Liver (tissue), 9 donors: ENCODE measurements around the gene FAM13A. TPM values are rescaled to one million over a fixed set of nuclear protein-coding genes. Genes with fewer than 3 reads are reported as not detected.

Experiments
- DNase-seq: peaks from one replicate; pipeline ENCODE4 v3.0.0-alpha.2; 2017; ENCODE audit warnings: low spot score
- H3K27ac ChIP-seq, 2 donors: one replicate each; pipeline ENCODE4 v1.7.0; 2013; ENCODE audit warnings: inconsistent platforms in 2 of 2, low read length in 2 of 2, control low read depth in 1 of 2, low read depth in 1 of 2, mild to moderate bottlenecking in 1 of 2
- H3K27me3 ChIP-seq, 4 donors: one replicate each; pipeline versions ENCODE4 v1.6.1 to v1.7.0; 2013; ENCODE audit warnings: low read length in 3 of 4, inconsistent platforms in 1 of 4, mild to moderate bottlenecking in 1 of 4, moderate library complexity in 1 of 4; ENCODE audit not compliant: control insufficient read depth in 4 of 4, insufficient read depth in 4 of 4
- H3K36me3 ChIP-seq, 4 donors: one replicate each; pipeline versions ENCODE4 v1.6.1 to v1.7.0; 2013; ENCODE audit warnings: low read length in 3 of 4, mild to moderate bottlenecking in 3 of 4, low read depth in 1 of 4, moderate library complexity in 1 of 4; ENCODE audit not compliant: control insufficient read depth in 4 of 4, insufficient read depth in 3 of 4
- H3K4me1 ChIP-seq, 4 donors: one replicate each; pipeline versions ENCODE4 v1.6.1 to v1.7.0; 2013; ENCODE audit warnings: low read length in 3 of 4, mild to moderate bottlenecking in 3 of 4, moderate library complexity in 1 of 4; ENCODE audit not compliant: control insufficient read depth in 4 of 4, insufficient read depth in 4 of 4
- H3K4me3 ChIP-seq, 3 donors: one replicate each; pipeline versions ENCODE4 v1.6.1 to v1.7.0; 2013; ENCODE audit warnings: low read length in 3 of 3, control low read depth in 1 of 3, low read depth in 1 of 3, mild to moderate bottlenecking in 1 of 3
- H3K9ac ChIP-seq, 2 donors: one replicate each; pipeline ENCODE4 v1.7.0; 2013; ENCODE audit warnings: low read length in 2 of 2, mild to moderate bottlenecking in 2 of 2, moderate library complexity in 2 of 2, control low read depth in 1 of 2, low read depth in 1 of 2
- H3K9me3 ChIP-seq, 4 donors: one replicate each; pipeline versions ENCODE4 v1.6.1 to v1.7.0; 2013; ENCODE audit warnings: low read length in 3 of 4; ENCODE audit not compliant: control insufficient read depth in 4 of 4
- EGR1 ChIP-seq, 2 donors: IDR thresholded peaks; 2 replicates each; pipeline ENCODE4 v1.6.1; 2016 to 2018; ENCODE audit warnings: antibody characterized with exemption in 2 of 2, low read depth in 2 of 2
- FOXA1 ChIP-seq: IDR thresholded peaks from 2 replicates; pipeline ENCODE4 v1.6.1; 2016; ENCODE audit warnings: antibody characterized with exemption
- FOXA2 ChIP-seq: IDR thresholded peaks from 2 replicates; pipeline ENCODE4 v1.6.1; 2016; ENCODE audit warnings: antibody characterized with exemption
- GABPA ChIP-seq, 2 donors: IDR thresholded peaks in 1 of 2; conservative IDR thresholded peaks in 1 of 2; 2 replicates each; pipeline ENCODE4 v1.6.1; 2016; ENCODE audit warnings: antibody characterized with exemption in 2 of 2, mild to moderate bottlenecking in 1 of 2, moderate library complexity in 1 of 2
- HNF4A ChIP-seq, 2 donors: conservative IDR thresholded peaks; 2 replicates each; pipeline ENCODE4 v1.6.1; 2016; ENCODE audit warnings: antibody characterized with exemption in 2 of 2, mild to moderate bottlenecking in 2 of 2
- HNF4G ChIP-seq: IDR thresholded peaks from 2 replicates; pipeline ENCODE4 v1.6.1; 2016; ENCODE audit warnings: antibody characterized with exemption
- JUND ChIP-seq, 2 donors: IDR thresholded peaks; 2 replicates each; pipeline ENCODE4 v1.6.1; 2016; ENCODE audit warnings: antibody characterized with exemption in 2 of 2
- MAX ChIP-seq: IDR thresholded peaks from 2 replicates; pipeline ENCODE4 v1.6.1; 2016; ENCODE audit warnings: antibody characterized with exemption
- NR2F2 ChIP-seq: IDR thresholded peaks from 2 replicates; pipeline ENCODE4 v1.6.1; 2016; ENCODE audit warnings: antibody characterized with exemption
- RAD21 ChIP-seq, 2 donors: IDR thresholded peaks; 2 replicates each; pipeline ENCODE4 v1.6.1; 2016; ENCODE audit warnings: antibody characterized with exemption in 2 of 2, mild to moderate bottlenecking in 2 of 2
- RXRA ChIP-seq, 2 donors: IDR thresholded peaks; 2 replicates each; pipeline ENCODE4 v1.6.1; 2017 to 2018; ENCODE audit warnings: antibody characterized with exemption in 2 of 2, mild to moderate bottlenecking in 1 of 2
- SP1 ChIP-seq: IDR thresholded peaks from 2 replicates; pipeline ENCODE4 v1.6.1; 2018; ENCODE audit warnings: antibody characterized with exemption, mild to moderate bottlenecking
- TAF1 ChIP-seq: conservative IDR thresholded peaks from 2 replicates; pipeline ENCODE4 v1.6.1; 2016; ENCODE audit warnings: antibody characterized with exemption, mild to moderate bottlenecking
- YY1 ChIP-seq: IDR thresholded peaks from 2 replicates; pipeline ENCODE4 v1.6.1; 2016; ENCODE audit warnings: antibody characterized with exemption, mild to moderate bottlenecking
- ZBTB33 ChIP-seq: IDR thresholded peaks from 2 replicates; pipeline ENCODE4 v1.6.1; 2016; ENCODE audit warnings: antibody characterized with exemption
- WGBS: extraction: QIAGEN DNeasy Blood & Tissue Kit; methylation state at CpG from one replicate; pipeline ENCODE4 v1.1.7; 2013; 5-methylcytosine and 5-hydroxymethylcytosine counted together
- polyA plus RNA-seq, 2 donors: library from polyadenylated mRNA; stranded (reverse) in 1 of 2; unstranded in 1 of 2; fragments of 200-250 nt in 1 of 2; fragments of >200 nt in 1 of 2; fragmentation: Nextera tagmentation in 1 of 2; extraction: Ambion mirVana in 1 of 2; gene quantifications; one replicate each; pipeline versions ENCODE4 v1.2.1 to v1.2.3, GENCODE V29; 2013 to 2015
- total RNA-seq, 2 donors: library from RNA; depleted of rRNA; stranded (reverse); fragments of >200 nt; gene quantifications; one replicate each; pipeline ENCODE4 v1.2.3, GENCODE V29; 2014
- TF ChIP-seq, protein P1 (sequence below): IDR thresholded peaks from 2 replicates; pipeline ENCODE4 v1.6.1; 2016; ENCODE audit warnings: antibody characterized with exemption
- TF ChIP-seq, protein P2 (sequence below): IDR thresholded peaks from 2 replicates; pipeline ENCODE4 v1.6.1; 2016; ENCODE audit warnings: antibody characterized with exemption, mild to moderate bottlenecking
- TF ChIP-seq, protein P3 (sequence below): fragments of 150-350 bp; IDR thresholded peaks from 2 replicates; pipeline ENCODE4 v1.5.1; 2017; ENCODE audit warnings: improper control_type of control experiment, low read depth, low read length; ENCODE audit not compliant: missing input control
- donor health status: healthy.
- donor health status: healthy.
- donor health status: healthy.
- donor health status: healthy.
- donor health status: healthy.

FAM13A gene
- total and polyA plus RNA-seq, 4 donors: 14.9 to 52.9 (median 27.6) TPM

DNA sequence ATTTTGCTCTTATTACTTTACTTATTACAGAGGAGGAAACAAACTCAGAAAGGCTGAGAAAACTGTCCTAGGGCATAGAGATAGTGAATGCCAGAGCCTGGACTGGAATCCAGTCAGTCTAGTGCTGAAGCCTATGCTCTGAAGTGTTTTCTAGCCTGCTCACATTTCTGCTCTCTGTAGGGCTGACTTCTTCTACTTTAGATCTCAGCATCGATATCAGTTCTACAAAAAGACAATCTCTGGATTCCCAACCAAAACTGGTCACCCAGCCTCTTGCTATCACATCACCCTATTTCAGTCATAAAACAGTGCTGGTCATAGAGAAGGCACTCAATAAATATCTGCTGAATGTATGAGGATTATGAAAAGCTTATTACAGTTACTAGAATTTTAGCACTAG lies 87.2 kb downstream of the FAM13A start:
- no peaks in the 10 kb centered on the region for H3K36me3 ChIP-seq
- no peaks in the 10 kb centered on the region for H3K9me3 ChIP-seq
- 98% methylated on average over 1 of the region's 1 CpG for WGBS
- H3K27me3 ChIP-seq: no peaks in the 10 kb centered on the region
- no peak for TF ChIP-seq GABPA (IDR thresholded peaks at IDR 0.05 in 1 of 2, conservative IDR thresholded peaks at IDR 0.05 in 1 of 2)
- TF ChIP-seq, protein P1, sequence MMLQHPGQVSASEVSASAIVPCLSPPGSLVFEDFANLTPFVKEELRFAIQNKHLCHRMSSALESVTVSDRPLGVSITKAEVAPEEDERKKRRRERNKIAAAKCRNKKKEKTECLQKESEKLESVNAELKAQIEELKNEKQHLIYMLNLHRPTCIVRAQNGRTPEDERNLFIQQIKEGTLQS: no peak
- no peak for TF ChIP-seq MAX
- no peak for TF ChIP-seq NR2F2
- no peak for TF ChIP-seq HNF4A (conservative IDR thresholded peaks at IDR 0.05)
- no peak for TF ChIP-seq FOXA2
- no peak for TF ChIP-seq TAF1
- no peak for TF ChIP-seq RXRA (IDR thresholded peaks at IDR 0.05)
- TF ChIP-seq FOXA1: no peak
- TF ChIP-seq SP1: no peak
- TF ChIP-seq, protein P2, sequence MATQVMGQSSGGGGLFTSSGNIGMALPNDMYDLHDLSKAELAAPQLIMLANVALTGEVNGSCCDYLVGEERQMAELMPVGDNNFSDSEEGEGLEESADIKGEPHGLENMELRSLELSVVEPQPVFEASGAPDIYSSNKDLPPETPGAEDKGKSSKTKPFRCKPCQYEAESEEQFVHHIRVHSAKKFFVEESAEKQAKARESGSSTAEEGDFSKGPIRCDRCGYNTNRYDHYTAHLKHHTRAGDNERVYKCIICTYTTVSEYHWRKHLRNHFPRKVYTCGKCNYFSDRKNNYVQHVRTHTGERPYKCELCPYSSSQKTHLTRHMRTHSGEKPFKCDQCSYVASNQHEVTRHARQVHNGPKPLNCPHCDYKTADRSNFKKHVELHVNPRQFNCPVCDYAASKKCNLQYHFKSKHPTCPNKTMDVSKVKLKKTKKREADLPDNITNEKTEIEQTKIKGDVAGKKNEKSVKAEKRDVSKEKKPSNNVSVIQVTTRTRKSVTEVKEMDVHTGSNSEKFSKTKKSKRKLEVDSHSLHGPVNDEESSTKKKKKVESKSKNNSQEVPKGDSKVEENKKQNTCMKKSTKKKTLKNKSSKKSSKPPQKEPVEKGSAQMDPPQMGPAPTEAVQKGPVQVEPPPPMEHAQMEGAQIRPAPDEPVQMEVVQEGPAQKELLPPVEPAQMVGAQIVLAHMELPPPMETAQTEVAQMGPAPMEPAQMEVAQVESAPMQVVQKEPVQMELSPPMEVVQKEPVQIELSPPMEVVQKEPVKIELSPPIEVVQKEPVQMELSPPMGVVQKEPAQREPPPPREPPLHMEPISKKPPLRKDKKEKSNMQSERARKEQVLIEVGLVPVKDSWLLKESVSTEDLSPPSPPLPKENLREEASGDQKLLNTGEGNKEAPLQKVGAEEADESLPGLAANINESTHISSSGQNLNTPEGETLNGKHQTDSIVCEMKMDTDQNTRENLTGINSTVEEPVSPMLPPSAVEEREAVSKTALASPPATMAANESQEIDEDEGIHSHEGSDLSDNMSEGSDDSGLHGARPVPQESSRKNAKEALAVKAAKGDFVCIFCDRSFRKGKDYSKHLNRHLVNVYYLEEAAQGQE: no peak
- TF ChIP-seq JUND (IDR thresholded peaks at IDR 0.05): no peak
- TF ChIP-seq, protein P3, sequence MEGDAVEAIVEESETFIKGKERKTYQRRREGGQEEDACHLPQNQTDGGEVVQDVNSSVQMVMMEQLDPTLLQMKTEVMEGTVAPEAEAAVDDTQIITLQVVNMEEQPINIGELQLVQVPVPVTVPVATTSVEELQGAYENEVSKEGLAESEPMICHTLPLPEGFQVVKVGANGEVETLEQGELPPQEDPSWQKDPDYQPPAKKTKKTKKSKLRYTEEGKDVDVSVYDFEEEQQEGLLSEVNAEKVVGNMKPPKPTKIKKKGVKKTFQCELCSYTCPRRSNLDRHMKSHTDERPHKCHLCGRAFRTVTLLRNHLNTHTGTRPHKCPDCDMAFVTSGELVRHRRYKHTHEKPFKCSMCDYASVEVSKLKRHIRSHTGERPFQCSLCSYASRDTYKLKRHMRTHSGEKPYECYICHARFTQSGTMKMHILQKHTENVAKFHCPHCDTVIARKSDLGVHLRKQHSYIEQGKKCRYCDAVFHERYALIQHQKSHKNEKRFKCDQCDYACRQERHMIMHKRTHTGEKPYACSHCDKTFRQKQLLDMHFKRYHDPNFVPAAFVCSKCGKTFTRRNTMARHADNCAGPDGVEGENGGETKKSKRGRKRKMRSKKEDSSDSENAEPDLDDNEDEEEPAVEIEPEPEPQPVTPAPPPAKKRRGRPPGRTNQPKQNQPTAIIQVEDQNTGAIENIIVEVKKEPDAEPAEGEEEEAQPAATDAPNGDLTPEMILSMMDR: no peak
- no peak for TF ChIP-seq YY1
- no peak for TF ChIP-seq ZBTB33
- no peak for TF ChIP-seq HNF4G
- TF ChIP-seq EGR1 (IDR thresholded peaks at IDR 0.05; ENCODE audit: low read depth in 2 of 2): no peak
- no peak for TF ChIP-seq RAD21 (IDR thresholded peaks at IDR 0.05)
- no peak overlapping the region for H3K9ac ChIP-seq
- no peaks in the 10 kb centered on the region for H3K4me1 ChIP-seq
- DNase-seq: no peak
- H3K4me3 ChIP-seq: no peak overlapping the region
- no peak overlapping the region for H3K27ac ChIP-seq

GRCh38 chr4:88969271-88969670 lies 87.7 kb downstream of the FAM13A start:
- no peak overlapping the region for H3K27ac ChIP-seq
- H3K36me3 ChIP-seq: no peaks in the 10 kb centered on the region
- H3K4me1 ChIP-seq: no peaks in the 10 kb centered on the region
- no peaks in the 10 kb centered on the region for H3K9me3 ChIP-seq
- H3K9ac ChIP-seq: no peak overlapping the region
- H3K27me3 ChIP-seq: no peaks in the 10 kb centered on the region
- no peak for DNase-seq
- H3K4me3 ChIP-seq: no peak overlapping the region
- peak; percentile 26 to 32 for TF ChIP-seq HNF4A (conservative IDR thresholded peaks at IDR 0.05)
- TF ChIP-seq YY1: no peak
